SK-N-SH (cell line): ENCODE data around the gene IMPDH2. TPM values are rescaled to one million over a fixed set of nuclear protein-coding genes. Genes with fewer than 3 reads are reported as not detected.

Experiments
- CTCF ChIA-PET: fragments of 300-600, 350-600 bp; formaldehyde crosslinking; extraction: SDS; loops from one replicate; lab custom pipeline; 2021; lab: Yijun Ruan, JAX
- POLR2A ChIA-PET: fragments of 350-600 bp; sonication (Branson Sonifier 250); formaldehyde crosslinking; extraction: SDS; loops from one replicate; lab custom pipeline; 2020; ENCODE audit warnings: antibody characterized with exemption, inconsistent platforms; lab: Yijun Ruan, JAX
- DNase-seq: peaks from one replicate; pipeline ENCODE4 v3.0.0; 2012
- H2AFZ ChIP-seq: fragments of 200-600 bp; sonication (generic); 2 replicates; pipeline ENCODE4 v1.8.1; 2016; ENCODE audit warnings: antibody characterized with exemption, mild to moderate bottlenecking, low read depth
- H3F3A ChIP-seq: fragments of 200-600 bp; sonication (generic); replicated peaks from 2 replicates; pipeline ENCODE3; 2016; ENCODE audit warnings: antibody characterized with exemption, mild to moderate bottlenecking; ENCODE audit not compliant: insufficient read depth
- H3K27ac ChIP-seq, 2 experiments: fragments of 200-500 bp in 1 of 2; fragments of 200-600 bp in 1 of 2; sonication (Bioruptor generic) in 1 of 2; sonication (generic), shearing (Covaris generic) in 1 of 2; 2 replicates each; pipeline versions ENCODE4 v1.5.1 to v1.6.1; 2014 to 2016; ENCODE audit warnings: low read depth in 2 of 2, inconsistent platforms in 1 of 2, low read length in 1 of 2, mild to moderate bottlenecking in 1 of 2, mixed read lengths in 1 of 2
- H3K27me3 ChIP-seq: fragments of 200-600 bp; sonication (generic), shearing (Covaris generic); 2 replicates; pipeline ENCODE4 v1.6.1; 2016; ENCODE audit warnings: mixed run types; ENCODE audit not compliant: insufficient read depth
- H3K36me3 ChIP-seq, 2 experiments: fragments of 200-500 bp in 1 of 2; fragments of 200-600 bp in 1 of 2; sonication (Bioruptor generic) in 1 of 2; sonication (generic) in 1 of 2; replicated peaks in 1 of 2; 2 replicates each; pipeline versions ENCODE3 to v1.5.1; 2014 to 2016; ENCODE audit warnings: low read length in 1 of 2, mild to moderate bottlenecking in 1 of 2; ENCODE audit not compliant: insufficient read depth in 2 of 2, control insufficient read depth in 1 of 2
- H3K4me1 ChIP-seq, 2 experiments: fragments of 200-500 bp in 1 of 2; fragments of 200-600 bp in 1 of 2; sonication (Bioruptor generic) in 1 of 2; sonication (generic), shearing (Covaris generic) in 1 of 2; 2 replicates each; pipeline versions ENCODE4 v1.5.1 to v1.6.1; 2014 to 2016; ENCODE audit warnings: low read depth in 1 of 2, low read length in 1 of 2, mixed run types in 1 of 2; ENCODE audit not compliant: insufficient read depth in 2 of 2, control insufficient read depth in 1 of 2
- H3K4me2 ChIP-seq: fragments of 200-600 bp; sonication (generic), shearing (Covaris generic); 2 replicates; pipeline ENCODE4 v1.6.1; 2017; ENCODE audit warnings: mixed run types
- H3K4me3 ChIP-seq, 2 experiments: fragments of 200-500 bp in 1 of 2; fragments of 200-600 bp in 1 of 2; sonication (Bioruptor generic) in 1 of 2; sonication (generic), shearing (Covaris generic) in 1 of 2; 2 replicates each; pipeline versions ENCODE4 v1.5.1 to v1.8.1; 2014 to 2016; ENCODE audit warnings: low read depth in 2 of 2, inconsistent platforms in 1 of 2, low read length in 1 of 2, mild to moderate bottlenecking in 1 of 2, mixed read lengths in 1 of 2, moderate library complexity in 1 of 2
- H3K79me2 ChIP-seq: fragments of 200-600 bp; sonication (generic); 2 replicates; pipeline ENCODE4 v1.8.1; 2017; ENCODE audit warnings: mild to moderate bottlenecking; ENCODE audit not compliant: insufficient read depth
- H3K9ac ChIP-seq: fragments of 200-600 bp; sonication (generic); 2 replicates; pipeline ENCODE4 v1.6.1; 2017; ENCODE audit warnings: mixed run types
- H3K9me2 ChIP-seq: fragments of 200-600 bp; sonication (generic); 2 replicates; pipeline ENCODE4 v1.6.1; 2017; ENCODE audit warnings: mixed run types
- H3K9me3 ChIP-seq: fragments of 200-600 bp; sonication (generic); 2 replicates; pipeline ENCODE4 v1.6.1; 2017; ENCODE audit warnings: mixed run types, mild to moderate bottlenecking, moderate library complexity
- H4K20me1 ChIP-seq: fragments of 200-600 bp; sonication (generic); 2 replicates; pipeline ENCODE4 v1.6.1; 2017; ENCODE audit warnings: mild to moderate bottlenecking, mixed run types; ENCODE audit not compliant: insufficient read depth
- CHD2 ChIP-seq: fragments of 150-350 bp; IDR thresholded peaks from 2 replicates; pipeline ENCODE4 v1.6.1; 2018; ENCODE audit warnings: low read length; ENCODE audit not compliant: partially characterized antibody
- CTCF ChIP-seq: fragments of 200-600 bp; sonication (generic); IDR thresholded peaks from 2 replicates; pipeline ENCODE4 v1.6.1; 2017; ENCODE audit warnings: antibody characterized with exemption, mild to moderate bottlenecking, moderate library complexity
- ELF1 ChIP-seq: IDR thresholded peaks from 2 replicates; pipeline ENCODE4 v1.4.0; 2012
- EZH2phosphoT487 ChIP-seq: fragments of 200-600 bp; sonication (generic); IDR thresholded peaks from 2 replicates; pipeline ENCODE4 v1.6.1; 2017; ENCODE audit warnings: low read depth, mixed run types, mild to moderate bottlenecking, antibody characterized with exemption, moderate library complexity, borderline replicate concordance
- FOSL2 ChIP-seq: IDR thresholded peaks from 2 replicates; pipeline ENCODE4 v1.4.0; 2012; ENCODE audit warnings: low read depth, mild to moderate bottlenecking, moderate library complexity, borderline replicate concordance
- FOXM1 ChIP-seq: IDR thresholded peaks from 2 replicates; pipeline ENCODE4 v1.4.0; 2012; ENCODE audit warnings: low read depth, mild to moderate bottlenecking
- GATA2 ChIP-seq: sonication (generic); formaldehyde crosslinking; IDR thresholded peaks from 2 replicates; pipeline ENCODE4 v1.5.0; 2020; ENCODE audit warnings: mild to moderate bottlenecking, missing genetic modification reagents
- MXI1 ChIP-seq: IDR thresholded peaks from 2 replicates; pipeline ENCODE4 v1.6.1; 2012; ENCODE audit warnings: mild to moderate bottlenecking, low read depth, low read length, improper control_type of control experiment
- POLR2AphosphoS5 ChIP-seq: IDR thresholded peaks from 2 replicates; pipeline ENCODE4 v1.6.1; 2012; ENCODE audit warnings: low read depth, low read length
- RAD21 ChIP-seq: IDR thresholded peaks from 2 replicates; pipeline ENCODE4 v1.6.1; 2012; ENCODE audit warnings: mild to moderate bottlenecking, low read length
- RXRA ChIP-seq: IDR thresholded peaks from 2 replicates; pipeline ENCODE4 v1.4.0; 2012; ENCODE audit warnings: low read depth, mild to moderate bottlenecking, borderline replicate concordance
- SIN3A ChIP-seq: IDR thresholded peaks from 2 replicates; pipeline ENCODE4 v1.6.1; 2012; ENCODE audit warnings: low read depth, mild to moderate bottlenecking, low read length, moderate library complexity, borderline replicate concordance
- SMC3 ChIP-seq: IDR thresholded peaks from 2 replicates; pipeline ENCODE4 v1.6.1; 2012; ENCODE audit warnings: low read depth, low read length, improper control_type of control experiment
- WGBS: methylation state at CpG from one replicate; pipeline ENCODE4 v1.1.6; 2017; ENCODE audit warnings: low lambda C conversion rate; 5-methylcytosine and 5-hydroxymethylcytosine counted together
- polyA plus RNA-seq, 3 experiments: library from polyadenylated mRNA; depleted of rRNA; stranded (reverse); fragments of >200 nt; gene quantifications; 2 replicates each; pipeline ENCODE4 v1.2.3, GENCODE V29; 2012
- TF ChIP-seq, protein P1 (sequence below): fragments of 150-350 bp; IDR thresholded peaks from 2 replicates; pipeline ENCODE4 v1.6.1; 2017; ENCODE audit warnings: antibody characterized with exemption, low read length, low read depth, borderline replicate concordance

Gene IMPDH2
- polyA plus RNA-seq, 1 of the 3 experiments (the other 2 are of a cell fraction): 305 TPM

DNA sequence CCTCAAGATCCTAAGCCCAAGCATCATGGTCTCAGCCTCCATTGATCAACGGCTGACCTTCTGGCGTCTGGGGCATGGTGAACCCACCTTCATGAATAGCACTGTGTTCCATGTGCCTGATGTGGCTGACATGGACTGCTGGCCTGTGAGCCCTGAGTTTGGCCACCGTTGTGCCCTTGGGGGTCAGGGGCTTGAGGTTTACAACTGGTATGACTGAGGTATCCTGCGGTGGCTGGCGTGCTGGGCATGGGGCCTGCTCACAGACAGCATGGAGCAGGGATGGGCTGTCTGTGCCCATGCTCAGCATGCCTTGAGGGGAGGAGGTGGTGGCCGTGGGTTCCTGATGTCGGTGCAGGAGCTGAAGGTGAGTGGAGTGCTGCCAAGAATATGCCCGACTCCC is 14.1 kb downstream of the IMPDH2 start:
- H3K4me3 ChIP-seq: no peak overlapping the region
- TF ChIP-seq CHD2 (no peak), POLR2AphosphoS5 (no peak), RXRA (no peak), EZH2phosphoT487 (no peak), FOXM1 (no peak), ELF1 (no peak), GATA2 (CRISPR knock-in tag) (no peak)
- TF ChIP-seq, protein P1, sequence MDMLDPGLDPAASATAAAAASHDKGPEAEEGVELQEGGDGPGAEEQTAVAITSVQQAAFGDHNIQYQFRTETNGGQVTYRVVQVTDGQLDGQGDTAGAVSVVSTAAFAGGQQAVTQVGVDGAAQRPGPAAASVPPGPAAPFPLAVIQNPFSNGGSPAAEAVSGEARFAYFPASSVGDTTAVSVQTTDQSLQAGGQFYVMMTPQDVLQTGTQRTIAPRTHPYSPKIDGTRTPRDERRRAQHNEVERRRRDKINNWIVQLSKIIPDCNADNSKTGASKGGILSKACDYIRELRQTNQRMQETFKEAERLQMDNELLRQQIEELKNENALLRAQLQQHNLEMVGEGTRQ: no peak
- ChIA-PET POLR2A (interaction anchor here (2.1 to 3.7 kb wide), 2 partner anchors 7 to 14 kb away, joined by 6 to 46 read pairs; partner anchors contain the start of genes IMPDH2 and WDR6), CTCF (interaction anchor here (0.9 to 14.2 kb wide), 5 partner anchors 9 to 117 kb away, joined by 3 to 114 read pairs (median 4); partner anchors contain the start of gene P4HTM)
- no peak for DNase-seq
- H3K9ac ChIP-seq: no peak overlapping the region
- H3K27me3 ChIP-seq: no peaks in the 10 kb centered on the region
- WGBS: 83% methylated on average over 7 of the region's 8 CpGs
- no peaks in the 10 kb centered on the region for H3K9me3 ChIP-seq
- H3K36me3 ChIP-seq: peaks cover 5 to 54% of the 10 kb centered on the region in 2 experiments
- H4K20me1 ChIP-seq: peaks cover 51% of the 10 kb centered on the region
- H3F3A ChIP-seq: peaks cover 28% of the 10 kb centered on the region
- no peak overlapping the region for H2AFZ ChIP-seq
- no peak overlapping the region for H3K27ac ChIP-seq
- H3K4me1 ChIP-seq: peaks cover 0 to 23% of the 10 kb centered on the region in 2 experiments; a peak in 1 of 4 replicates
- no peaks in the 10 kb centered on the region for H3K9me2 ChIP-seq
- H3K4me2 ChIP-seq: no peak overlapping the region
- H3K79me2 ChIP-seq: peaks cover 62% of the 10 kb centered on the region

GRCh38 chr3:49013738-49014660 is 15.2 kb downstream of the IMPDH2 start:
- Histone ChIP-seq H3F3A (peaks cover 17% of the 10 kb centered on the region), H3K4me1 (peaks cover 0 to 19% of the 10 kb centered on the region in 2 experiments; a peak in 1 of 4 replicates), H3K79me2 (peaks cover 62% of the 10 kb centered on the region), H3K9me2 (no peaks in the 10 kb centered on the region), H4K20me1 (peaks cover 59% of the 10 kb centered on the region), H3K27me3 (no peaks in the 10 kb centered on the region), H3K9me3 (no peaks in the 10 kb centered on the region), H3K36me3 (peaks cover 9 to 54% of the 10 kb centered on the region in 2 experiments), H2AFZ (no peak overlapping the region), H3K4me2 (no peak overlapping the region), H3K9ac (no peak overlapping the region), H3K27ac (no peak overlapping the region), H3K4me3 (no peak overlapping the region)
- TF ChIP-seq CTCF (peak; percentile 69), FOSL2 (no peak), RXRA (no peak), MXI1 (peak; percentile 45; the same call in 1 of the 2 replicates), SIN3A (0 out of 2 replicates have a peak, but pooled peaks have one; percentile 40), RAD21 (peak; percentile 45), SMC3 (peak; percentile 46)
- WGBS: 80% methylated on average over 13 of the region's 24 CpGs
- CTCF ChIA-PET: interaction anchor here (0.6 to 14.2 kb wide), 15 partner anchors 8 to 161 kb away, joined by 3 to 114 read pairs (median 4); partner anchors contain the start of genes NDUFAF3 and P4HTM
- POLR2A ChIA-PET: interaction anchor here (0.6 to 2.2 kb wide), 5 partner anchors 17 to 79 kb away, joined by 3 to 10 read pairs (median 4); no protein-coding TSS in a partner anchor
- peak; percentile 72 for DNase-seq
